Measurements from ENCODE around the gene SPATA4. TPM values are rescaled to one million over a fixed set of nuclear protein-coding genes. Genes with fewer than 3 reads are reported as not detected.

Gene SPATA4
- total RNA-seq, 3 donors from 2014 or later: 0.66 to 1.3 TPM; not detected in 1

DNA sequence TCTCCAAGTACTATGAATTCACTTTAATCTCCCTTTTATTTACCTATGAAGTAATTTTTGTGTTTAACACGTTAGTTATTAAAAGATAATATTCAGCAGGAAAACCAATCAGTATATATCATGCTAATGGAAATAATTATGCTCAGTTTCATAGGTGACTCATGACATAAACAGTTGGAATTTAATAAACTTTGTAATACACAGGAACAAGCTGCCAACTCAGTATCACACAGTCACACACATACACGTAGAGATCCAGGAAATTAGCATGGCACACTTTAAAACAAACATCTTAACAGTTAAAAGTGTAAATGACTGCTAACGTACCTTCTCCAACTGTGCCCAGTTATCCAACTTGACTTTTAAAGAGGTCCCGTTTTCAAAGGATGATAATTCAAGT lies 2.3 kb downstream of the SPATA4 start:
- intact Hi-C loops (cut with DNase I; ENCODE audit: low total_unique reads): no loop called here
- Histone ChIP-seq H3K27ac (no peak overlapping the region), H3K27me3 (no peaks in the 10 kb centered on the region), H3K36me3 (no peaks in the 10 kb centered on the region), H3K4me3 (no peak overlapping the region), H3K9me3 (no peaks in the 10 kb centered on the region), H3K4me1 (no peaks in the 10 kb centered on the region)
- TF ChIP-seq, protein P1, sequence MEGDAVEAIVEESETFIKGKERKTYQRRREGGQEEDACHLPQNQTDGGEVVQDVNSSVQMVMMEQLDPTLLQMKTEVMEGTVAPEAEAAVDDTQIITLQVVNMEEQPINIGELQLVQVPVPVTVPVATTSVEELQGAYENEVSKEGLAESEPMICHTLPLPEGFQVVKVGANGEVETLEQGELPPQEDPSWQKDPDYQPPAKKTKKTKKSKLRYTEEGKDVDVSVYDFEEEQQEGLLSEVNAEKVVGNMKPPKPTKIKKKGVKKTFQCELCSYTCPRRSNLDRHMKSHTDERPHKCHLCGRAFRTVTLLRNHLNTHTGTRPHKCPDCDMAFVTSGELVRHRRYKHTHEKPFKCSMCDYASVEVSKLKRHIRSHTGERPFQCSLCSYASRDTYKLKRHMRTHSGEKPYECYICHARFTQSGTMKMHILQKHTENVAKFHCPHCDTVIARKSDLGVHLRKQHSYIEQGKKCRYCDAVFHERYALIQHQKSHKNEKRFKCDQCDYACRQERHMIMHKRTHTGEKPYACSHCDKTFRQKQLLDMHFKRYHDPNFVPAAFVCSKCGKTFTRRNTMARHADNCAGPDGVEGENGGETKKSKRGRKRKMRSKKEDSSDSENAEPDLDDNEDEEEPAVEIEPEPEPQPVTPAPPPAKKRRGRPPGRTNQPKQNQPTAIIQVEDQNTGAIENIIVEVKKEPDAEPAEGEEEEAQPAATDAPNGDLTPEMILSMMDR (IDR thresholded peaks at IDR 0.05): no peak
- TF ChIP-seq POLR2AphosphoS5 (IDR thresholded peaks at IDR 0.05) (no peak), POLR2A (IDR thresholded peaks at IDR 0.05) (no peak)
- no peak for DNase-seq (ENCODE audit: low spot score in 2 of 2)

DNA sequence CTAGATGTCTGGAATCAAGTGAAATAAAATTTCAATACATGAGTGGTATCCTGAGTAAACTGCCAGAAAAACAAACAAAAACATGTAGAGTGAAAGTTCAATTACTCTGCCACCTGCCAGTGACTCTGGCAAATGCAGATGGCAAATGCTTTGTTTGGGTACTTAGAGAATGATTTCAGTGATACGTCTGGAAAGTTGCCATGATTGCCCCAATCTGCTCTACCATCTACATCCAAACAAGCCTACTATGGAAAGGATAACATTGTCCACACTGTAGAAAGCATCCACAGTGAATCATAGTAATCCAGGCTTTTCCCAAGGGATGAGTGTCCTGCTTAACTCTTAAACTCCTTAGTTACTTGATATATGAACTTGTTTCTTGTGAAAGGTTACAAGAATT lies 3.4 kb downstream of the SPATA4 start:
- Histone ChIP-seq H3K27ac (no peak overlapping the region), H3K4me3 (no peak overlapping the region), H3K36me3 (no peaks in the 10 kb centered on the region), H3K4me1 (no peaks in the 10 kb centered on the region), H3K9me3 (no peaks in the 10 kb centered on the region), H3K27me3 (no peaks in the 10 kb centered on the region)
- no peak for DNase-seq (ENCODE audit: low spot score in 2 of 2)
- intact Hi-C loops (cut with DNase I; ENCODE audit: low total_unique reads): no loop called here
- TF ChIP-seq POLR2A (IDR thresholded peaks at IDR 0.05): no peak
- TF ChIP-seq, protein P1 (IDR thresholded peaks at IDR 0.05): no peak

DNA sequence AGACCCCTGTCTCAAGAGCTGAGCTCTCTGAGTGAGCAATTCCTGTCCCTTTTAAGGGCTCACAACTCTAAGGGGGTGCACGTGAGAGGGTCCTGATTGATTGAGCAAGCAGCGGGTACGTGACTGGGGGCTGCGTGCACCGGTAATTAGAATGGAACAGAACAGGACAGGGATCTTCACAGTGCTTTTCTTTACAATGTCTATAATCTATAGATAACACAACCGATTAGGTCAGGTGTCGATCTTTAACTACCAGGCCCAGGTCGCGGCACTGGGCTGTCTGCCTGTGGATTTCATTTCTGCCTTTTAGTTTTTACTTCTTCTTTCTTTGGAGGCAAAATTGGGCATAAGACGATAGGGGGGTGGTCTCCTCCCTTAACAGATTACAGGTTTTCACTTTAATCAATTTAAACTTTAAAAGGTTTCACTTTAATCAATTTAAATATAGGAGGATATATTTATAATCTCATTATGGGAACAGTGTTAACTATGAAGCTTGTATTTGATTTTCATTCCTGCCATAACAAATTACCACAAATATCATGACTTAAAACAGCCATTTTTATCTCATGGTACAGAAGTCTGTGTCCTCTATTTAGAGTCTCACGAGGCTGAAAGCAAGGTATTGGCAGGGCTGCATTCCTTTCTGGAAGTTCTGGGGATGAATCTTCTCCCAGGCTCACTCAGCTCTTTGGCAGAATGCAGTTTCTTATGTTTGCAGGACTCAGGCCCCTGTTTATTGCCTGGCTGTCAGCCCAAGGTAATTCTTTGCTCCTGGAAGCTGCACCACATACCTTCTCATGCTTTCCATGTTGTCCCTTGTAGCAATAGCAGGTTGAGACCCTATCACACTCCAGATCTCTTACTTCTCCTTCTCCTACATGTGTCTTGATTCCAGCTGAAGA lies 5.2 kb downstream of the SPATA4 start:
- DNase-seq (ENCODE audit: low spot score in 2 of 2): no peak
- Histone ChIP-seq H3K36me3 (no peaks in the 10 kb centered on the region), H3K27ac (no peak overlapping the region), H3K4me1 (no peaks in the 10 kb centered on the region), H3K9me3 (no peaks in the 10 kb centered on the region), H3K4me3 (no peak overlapping the region), H3K27me3 (no peaks in the 10 kb centered on the region)
- intact Hi-C loops (cut with DNase I; ENCODE audit: low total_unique reads): no loop called here
- TF ChIP-seq POLR2AphosphoS5 (IDR thresholded peaks at IDR 0.05) (no peak), POLR2A (IDR thresholded peaks at IDR 0.05) (no peak)
- TF ChIP-seq, protein P1 (IDR thresholded peaks at IDR 0.05): no peak

DNA sequence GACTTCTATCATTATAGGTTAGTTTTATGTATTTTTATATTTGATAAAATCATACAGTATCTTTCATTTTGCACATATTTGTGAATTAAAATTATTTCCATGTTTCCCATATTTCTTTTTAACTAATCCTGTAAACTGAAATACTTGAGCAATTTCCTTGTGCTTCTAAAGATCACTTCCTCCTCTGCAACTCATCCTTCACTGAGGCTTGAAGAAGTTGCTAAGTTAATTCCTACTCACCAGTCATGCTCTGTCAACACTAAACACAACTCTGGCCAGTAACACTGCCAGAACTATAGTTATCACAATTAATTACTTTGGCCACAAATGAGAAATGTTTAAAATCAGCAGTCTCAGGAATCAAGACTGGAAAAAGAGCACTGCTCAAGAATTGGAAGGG lies 6.7 kb downstream of the SPATA4 start:
- Histone ChIP-seq H3K9me3 (no peaks in the 10 kb centered on the region), H3K4me3 (no peak overlapping the region), H3K4me1 (no peaks in the 10 kb centered on the region), H3K27me3 (no peaks in the 10 kb centered on the region), H3K27ac (no peak overlapping the region), H3K36me3 (no peaks in the 10 kb centered on the region)
- TF ChIP-seq POLR2A (IDR thresholded peaks at IDR 0.05) (no peak), POLR2AphosphoS5 (IDR thresholded peaks at IDR 0.05) (no peak)
- TF ChIP-seq, protein P1 (IDR thresholded peaks at IDR 0.05): no peak
- intact Hi-C loops (cut with DNase I; ENCODE audit: low total_unique reads): no loop called here
- no peak for DNase-seq (ENCODE audit: low spot score in 2 of 2)

DNA sequence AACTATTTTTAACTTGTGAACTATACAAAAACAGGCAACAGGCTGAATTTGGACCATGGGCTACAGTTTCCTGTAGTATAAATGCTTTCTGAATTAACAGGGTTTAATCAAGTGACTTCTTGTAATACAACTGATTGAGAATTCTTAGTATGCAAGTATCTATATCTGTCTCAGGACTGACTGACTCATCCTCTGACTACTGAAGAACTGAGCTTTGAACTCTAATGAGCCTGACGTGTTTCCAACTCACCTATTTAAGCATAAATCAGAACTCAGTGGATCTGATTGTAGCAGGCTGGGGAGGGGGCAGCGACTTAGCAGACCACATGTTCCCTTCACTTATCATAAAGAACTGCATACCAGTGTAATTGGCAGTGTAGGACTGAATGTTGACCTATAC lies 7.8 kb downstream of the SPATA4 start:
- intact Hi-C loops (cut with DNase I; ENCODE audit: low total_unique reads): no loop called here
- Histone ChIP-seq H3K27me3 (no peaks in the 10 kb centered on the region), H3K27ac (no peak overlapping the region), H3K9me3 (no peaks in the 10 kb centered on the region), H3K4me1 (no peaks in the 10 kb centered on the region), H3K4me3 (no peak overlapping the region), H3K36me3 (no peaks in the 10 kb centered on the region)
- TF ChIP-seq POLR2AphosphoS5 (IDR thresholded peaks at IDR 0.05) (no peak), POLR2A (IDR thresholded peaks at IDR 0.05) (no peak)
- TF ChIP-seq, protein P1 (IDR thresholded peaks at IDR 0.05): no peak
- no peak for DNase-seq (ENCODE audit: low spot score in 2 of 2)
